ENCODE data around the gene WDFY1. TPM values are rescaled to one million over a fixed set of nuclear protein-coding genes. Genes with fewer than 3 reads are reported as not detected.

Gene WDFY1
- total RNA-seq, 2 experiments from 2014 or later = 19.8 to 20.2 TPM

GRCh38 chr2:223908304-223908998 lies 36.7 kb downstream of the WDFY1 start:
- CTCF ChIA-PET = interaction anchor here (0.6 kb wide), 2 partner anchors 24 to 157 kb away, joined by 4 to 5 read pairs; no protein-coding TSS in a partner anchor
- POLR2A ChIA-PET = no interaction called here

GRCh38 chr2:223905996-223906395 lies 39.1 kb downstream of the WDFY1 start:
- ChIA-PET POLR2A (no interaction called here), CTCF (no interaction called here)

- CTCF ChIA-PET = interaction anchor here (0.6 kb wide), 1 partner anchor 31 kb away, joined by 3 read pairs; no protein-coding TSS in a partner anchor
- POLR2A ChIA-PET = no interaction called here
Observed at GRCh38 chr2:223901854-223902253, 43.3 kb downstream of the WDFY1 start.

GRCh38 chr2:223901311-223901710 lies 43.8 kb downstream of the WDFY1 start:
- CTCF ChIA-PET = interaction anchor here (0.6 kb wide), 1 partner anchor 32 kb away, joined by 3 read pairs; no protein-coding TSS in a partner anchor
- POLR2A ChIA-PET = no interaction called here

- POLR2A ChIA-PET = no interaction called here
- CTCF ChIA-PET = no interaction called here
Observed at GRCh38 chr2:223900531-223900930, 44.6 kb downstream of the WDFY1 start.

- CTCF ChIA-PET = interaction anchor here (0.7 kb wide), 1 partner anchor 61 kb away, joined by 3 read pairs; no protein-coding TSS in a partner anchor
- POLR2A ChIA-PET = no interaction called here
Observed at GRCh38 chr2:223900066-223900465, 45.1 kb downstream of the WDFY1 start.

GRCh38 chr2:223897669-223898330 lies 47.3 kb downstream of the WDFY1 start:
- ChIA-PET POLR2A (interaction anchor here (0.5 kb wide), 1 partner anchor 9 kb away, joined by 5 read pairs; no protein-coding TSS in a partner anchor), CTCF (interaction anchor here (0.5 kb wide), 1 partner anchor 15 kb away, joined by 3 read pairs; no protein-coding TSS in a partner anchor)

GRCh38 chr2:223896833-223897311 lies 48.3 kb downstream of the WDFY1 start:
- POLR2A ChIA-PET = no interaction called here
- CTCF ChIA-PET = interaction anchor here (0.7 kb wide), 1 partner anchor 28 kb away, joined by 3 read pairs; no protein-coding TSS in a partner anchor

- ChIA-PET POLR2A (no interaction called here), CTCF (no interaction called here)
Observed at GRCh38 chr2:223894968-223895367, 50.2 kb downstream of the WDFY1 start.

GRCh38 chr2:223894009-223894408 lies 51.1 kb downstream of the WDFY1 start:
- ChIA-PET CTCF (no interaction called here), POLR2A (no interaction called here)

GRCh38 chr2:223890721-223891120 lies 54.4 kb downstream of the WDFY1 start:
- POLR2A ChIA-PET = no interaction called here
- CTCF ChIA-PET = no interaction called here

- ChIA-PET POLR2A (interaction anchor here (0.7 kb wide), 1 partner anchor 8 kb away, joined by 5 read pairs; no protein-coding TSS in a partner anchor), CTCF (interaction anchor here (0.7 kb wide), 1 partner anchor 66 kb away, joined by 3 read pairs; no protein-coding TSS in a partner anchor)
Observed at GRCh38 chr2:223889229-223889628, 55.9 kb downstream of the WDFY1 start.

- CTCF ChIA-PET = interaction anchor here (0.6 kb wide), 1 partner anchor 398 kb away, joined by 3 read pairs; no protein-coding TSS in a partner anchor
- POLR2A ChIA-PET = no interaction called here
Observed at GRCh38 chr2:223888251-223888650, 56.9 kb downstream of the WDFY1 start.

- ChIA-PET POLR2A (no interaction called here), CTCF (no interaction called here)
Observed at GRCh38 chr2:223887127-223887526, 58.0 kb downstream of the WDFY1 start.

GRCh38 chr2:223886726-223887125 lies 58.4 kb downstream of the WDFY1 start:
- ChIA-PET POLR2A (interaction anchor here (0.7 kb wide), 1 partner anchor 53 kb away, joined by 5 read pairs; no protein-coding TSS in a partner anchor), CTCF (no interaction called here)

- POLR2A ChIA-PET = no interaction called here
- CTCF ChIA-PET = no interaction called here
Observed at GRCh38 chr2:223884399-223884798, 60.7 kb downstream of the WDFY1 start.

GRCh38 chr2:223882715-223883114 lies 62.4 kb downstream of the WDFY1 start:
- ChIA-PET CTCF (no interaction called here), POLR2A (no interaction called here)

- ChIA-PET CTCF (interaction anchor here (0.6 kb wide), 1 partner anchor 77 kb away, joined by 3 read pairs; no protein-coding TSS in a partner anchor), POLR2A (no interaction called here)
Observed at GRCh38 chr2:223880796-223881195, 64.3 kb downstream of the WDFY1 start.

GRCh38 chr2:223877721-223878410 lies 67.3 kb downstream of the WDFY1 start:
- ChIA-PET POLR2A (no interaction called here), CTCF (no interaction called here)

- POLR2A ChIA-PET = no interaction called here
- CTCF ChIA-PET = no interaction called here
Observed at GRCh38 chr2:223873672-223874071, 71.5 kb downstream of the WDFY1 start.

Data from activated CD8-positive, alpha-beta memory T cell treated with anti-CD3 and anti-CD28 coated beads for 36 hours (primary cell).